ENCODE data around the gene CRISP2. TPM values are rescaled to one million over a fixed set of nuclear protein-coding genes. Genes with fewer than 3 reads are reported as not detected.

Gene CRISP2
- total and polyA plus RNA-seq, 9 of the 15 experiments (the other 6 are each of a cell fraction or from before 2014, with no cell fraction given): not detected

DNA sequence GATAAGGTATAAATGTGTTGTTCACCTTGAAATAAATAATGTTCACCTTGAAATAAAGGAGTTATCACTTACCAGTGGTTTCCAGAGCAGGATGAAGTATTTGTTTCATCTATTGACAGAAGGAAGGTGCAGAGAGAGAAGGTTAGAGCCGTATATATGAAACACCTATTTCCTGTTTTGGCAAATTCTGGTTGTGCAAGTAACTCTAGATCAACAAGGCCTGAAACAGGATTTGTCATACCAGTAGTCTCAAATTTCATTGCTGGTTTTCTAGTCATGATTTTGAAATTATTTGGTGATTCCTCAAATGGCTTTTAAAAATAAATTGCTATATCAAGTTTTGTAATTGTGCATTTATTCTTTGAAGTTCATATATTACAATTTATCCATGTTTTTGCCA lies 30.9 kb upstream of the CRISP2 start, which contains the start of gene CRISP3 (continued):
- TF ChIP-seq, protein P1, sequence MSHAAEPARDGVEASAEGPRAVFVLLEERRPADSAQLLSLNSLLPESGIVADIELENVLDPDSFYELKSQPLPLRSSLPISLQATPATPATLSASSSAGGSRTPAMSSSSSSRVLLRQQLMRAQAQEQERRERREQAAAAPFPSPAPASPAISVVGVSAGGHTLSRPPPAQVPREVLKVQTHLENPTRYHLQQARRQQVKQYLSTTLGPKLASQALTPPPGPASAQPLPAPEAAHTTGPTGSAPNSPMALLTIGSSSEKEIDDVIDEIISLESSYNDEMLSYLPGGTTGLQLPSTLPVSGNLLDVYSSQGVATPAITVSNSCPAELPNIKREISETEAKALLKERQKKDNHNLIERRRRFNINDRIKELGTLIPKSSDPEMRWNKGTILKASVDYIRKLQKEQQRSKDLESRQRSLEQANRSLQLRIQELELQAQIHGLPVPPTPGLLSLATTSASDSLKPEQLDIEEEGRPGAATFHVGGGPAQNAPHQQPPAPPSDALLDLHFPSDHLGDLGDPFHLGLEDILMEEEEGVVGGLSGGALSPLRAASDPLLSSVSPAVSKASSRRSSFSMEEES (CRISPR knock-in tag; IDR thresholded peaks at IDR 0.05): no peak
- no peak for TF ChIP-seq ZNF23 (CRISPR knock-in tag; IDR thresholded peaks at IDR 0.05)
- TF ChIP-seq NCOA4 (IDR thresholded peaks at IDR 0.05; ENCODE audit: partially characterized antibody): no peak
- TF ChIP-seq MAFK (IDR thresholded peaks at IDR 0.05; ENCODE audit: low read length): no peak
- peak; percentile 12 for TF ChIP-seq ZBTB8A (IDR thresholded peaks at IDR 0.05; ENCODE audit: partially characterized antibody)
- no peak for TF ChIP-seq SREBF2 (CRISPR knock-in tag; IDR thresholded peaks at IDR 0.05)
- TF ChIP-seq CEBPB (tag; IDR thresholded peaks at IDR 0.05): peak; percentile 49; the same call in 1 of the 2 replicates

DNA sequence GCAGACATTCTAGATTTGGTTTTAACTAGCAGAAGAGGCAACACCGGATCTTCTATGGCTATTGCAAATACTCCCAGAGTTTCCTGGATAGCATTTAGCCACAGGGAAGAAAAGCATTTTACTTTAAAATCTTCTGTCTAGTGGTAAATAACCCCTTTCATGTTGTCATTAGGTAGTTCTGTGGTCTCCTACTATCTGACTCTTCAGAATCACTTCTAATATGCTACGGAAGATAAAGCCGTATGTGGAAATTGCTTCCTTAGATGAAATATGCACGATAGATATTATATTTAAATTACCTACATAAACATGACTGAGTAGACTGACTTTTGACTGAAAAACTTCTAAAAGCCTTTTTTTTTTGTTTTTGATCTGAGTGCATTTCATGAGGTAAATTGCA lies 30.1 kb upstream of the CRISP2 start:
- ChIA-PET CTCF (ENCODE audit: low intra/inter-chr PET ratio) (no interaction called here), POLR2A (interaction anchor here (0.8 kb wide), 1 partner anchor 10 kb away, joined by 3 read pairs; no protein-coding TSS in a partner anchor)
- intact Hi-C loops (cut with micrococcal nuclease) (no loop called here), in situ Hi-C loops (cut with MboI) (no loop called here)
- BruUV-seq (replicated peaks): no TSS peak
- H3K36me3 ChIP-seq (ENCODE audit: control insufficient read depth, insufficient read depth, low read length): no peaks in the 10 kb centered on the region
- ATAC-seq (peak; percentile 55), DNase-seq (ENCODE audit: extremely low read depth in 1 of 4, low spot score in 3 of 4) (no peak), FAIRE-seq (no peak)
- H3K4me3 ChIP-seq: no peak overlapping the region
- H3K4me2 ChIP-seq (ENCODE audit: insufficient read depth, low read length): peak overlapping the region; percentile 13
- 0 out of 4 replicates have a peak overlapping the region, but pooled peaks of 1 of the 2 experiments have one; percentile 19 for H3K9ac ChIP-seq (ENCODE audit: insufficient read depth in 1 of 2, low read depth in 2 of 2, low read length in 2 of 2)
- no peaks in the 10 kb centered on the region for H3K9me3 ChIP-seq (replicated peaks; ENCODE audit: control insufficient read depth, insufficient read depth, low read depth, low read length)
- 13% methylated on average over 4 of the region's 4 CpGs for WGBS (ENCODE audit: insufficient coverage, low coverage, missing lambda C conversion rate)
- no peaks in the 10 kb centered on the region for H3K27me3 ChIP-seq (ENCODE audit: control insufficient read depth in 2 of 2, insufficient read depth in 2 of 2, low read length in 2 of 2)
- no peaks in the 10 kb centered on the region for H3K79me2 ChIP-seq (ENCODE audit: control insufficient read depth, insufficient read depth, low read length)
- H2AFZ ChIP-seq (ENCODE audit: low read depth, low read length): peak overlapping the region; percentile 48
- peak overlapping the region; percentile 4; the same call in 1 of the 3 replicates for H3K27ac ChIP-seq (ENCODE audit: extremely low read depth, low read depth, low read length)
- H3K4me1 ChIP-seq (replicated peaks in 1 of 2; ENCODE audit: control insufficient read depth in 2 of 2, insufficient read depth in 2 of 2, low read length in 2 of 2): peaks cover 0 to 11% of the 10 kb centered on the region in 2 experiments; a peak in 4 of 5 replicates
- H4K20me1 ChIP-seq (replicated peaks; ENCODE audit: control insufficient read depth, insufficient read depth, low read length): no peaks in the 10 kb centered on the region
- no peaks in the 10 kb centered on the region for H3K9me1 ChIP-seq (ENCODE audit: control insufficient read depth, insufficient read depth, low read length)
- TF ChIP-seq TAL1 (IDR thresholded peaks at IDR 0.05) (peak; percentile 44; the same call in 1 of the 2 replicates), GATAD2B (IDR thresholded peaks at IDR 0.05; ENCODE audit: borderline replicate concordance) (0 out of 2 replicates have a peak, but pooled peaks have one; percentile 46), ARID1B (IDR thresholded peaks at IDR 0.05) (peak; percentile 57), ZNF146 (CRISPR knock-in tag; IDR thresholded peaks at IDR 0.05; ENCODE audit: unreplicated experiment) (no peak), TEAD4 (IDR thresholded peaks at IDR 0.05; ENCODE audit: low read length) (peak; percentile 86), TEAD4 (CRISPR knock-in tag; IDR thresholded peaks at IDR 0.05; ENCODE audit: borderline replicate concordance) (no peak), RCOR1 (IDR thresholded peaks at IDR 0.05; ENCODE audit: borderline replicate concordance in 1 of 2, low read depth in 2 of 2, low read length in 2 of 2) (peak in 1 of 2 experiments; percentile 31; a peak in 1 of 4 replicates), CBFA2T3 (IDR thresholded peaks at IDR 0.05) (peak; percentile 57; the same call in 1 of the 2 replicates), SRF (CRISPR knock-in tag; IDR thresholded peaks at IDR 0.05) (peak in 1 of 2 experiments; percentile 53; a peak in 2 of 4 replicates), FOXJ2 (tag; IDR thresholded peaks at IDR 0.05) (no peak), NCOR1 (IDR thresholded peaks at IDR 0.05) (0 out of 2 replicates have a peak, but pooled peaks have one; percentile 15), SRSF3 (IDR thresholded peaks at IDR 0.05; ENCODE audit: insufficient read depth, low read length) (no peak), PML (IDR thresholded peaks at IDR 0.05; ENCODE audit: low read length) (peak; percentile 63; the same call in 1 of the 2 replicates)
- TF ChIP-seq, protein P2, sequence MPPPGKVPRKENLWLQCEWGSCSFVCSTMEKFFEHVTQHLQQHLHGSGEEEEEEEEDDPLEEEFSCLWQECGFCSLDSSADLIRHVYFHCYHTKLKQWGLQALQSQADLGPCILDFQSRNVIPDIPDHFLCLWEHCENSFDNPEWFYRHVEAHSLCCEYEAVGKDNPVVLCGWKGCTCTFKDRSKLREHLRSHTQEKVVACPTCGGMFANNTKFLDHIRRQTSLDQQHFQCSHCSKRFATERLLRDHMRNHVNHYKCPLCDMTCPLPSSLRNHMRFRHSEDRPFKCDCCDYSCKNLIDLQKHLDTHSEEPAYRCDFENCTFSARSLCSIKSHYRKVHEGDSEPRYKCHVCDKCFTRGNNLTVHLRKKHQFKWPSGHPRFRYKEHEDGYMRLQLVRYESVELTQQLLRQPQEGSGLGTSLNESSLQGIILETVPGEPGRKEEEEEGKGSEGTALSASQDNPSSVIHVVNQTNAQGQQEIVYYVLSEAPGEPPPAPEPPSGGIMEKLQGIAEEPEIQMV (tag; conservative IDR thresholded peaks at IDR 0.05; ENCODE audit: low read depth): no peak
